NCI-H2171 (cell line): ENCODE data around the gene ADCYAP1R1.

ENCODE experiments used
- DNase-seq: peaks from one replicate; lab custom pipeline; 2025; lab: John Stamatoyannopoulos, UW

Gene ADCYAP1R1

DNA sequence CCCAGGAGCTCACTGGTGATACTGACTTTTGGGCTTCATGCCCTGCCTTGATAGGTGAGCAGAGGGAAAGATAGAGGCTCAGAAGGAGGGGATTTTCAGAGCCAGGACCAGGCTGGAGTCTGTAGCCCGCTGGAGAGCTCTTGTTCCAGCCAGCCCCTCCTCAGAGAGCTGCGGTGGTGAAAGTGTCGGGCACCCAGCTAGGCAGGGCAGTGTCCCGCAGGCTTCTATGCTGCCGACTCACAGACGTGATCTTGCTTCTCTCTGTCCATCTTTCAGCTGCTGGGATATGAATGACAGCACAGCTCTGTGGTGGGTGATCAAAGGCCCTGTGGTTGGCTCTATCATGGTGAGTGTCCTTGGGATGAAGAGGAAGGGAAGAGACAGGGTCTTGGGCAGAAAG lies 35.2 kb downstream of the ADCYAP1R1 start:
- no peak for DNase-seq

DNA sequence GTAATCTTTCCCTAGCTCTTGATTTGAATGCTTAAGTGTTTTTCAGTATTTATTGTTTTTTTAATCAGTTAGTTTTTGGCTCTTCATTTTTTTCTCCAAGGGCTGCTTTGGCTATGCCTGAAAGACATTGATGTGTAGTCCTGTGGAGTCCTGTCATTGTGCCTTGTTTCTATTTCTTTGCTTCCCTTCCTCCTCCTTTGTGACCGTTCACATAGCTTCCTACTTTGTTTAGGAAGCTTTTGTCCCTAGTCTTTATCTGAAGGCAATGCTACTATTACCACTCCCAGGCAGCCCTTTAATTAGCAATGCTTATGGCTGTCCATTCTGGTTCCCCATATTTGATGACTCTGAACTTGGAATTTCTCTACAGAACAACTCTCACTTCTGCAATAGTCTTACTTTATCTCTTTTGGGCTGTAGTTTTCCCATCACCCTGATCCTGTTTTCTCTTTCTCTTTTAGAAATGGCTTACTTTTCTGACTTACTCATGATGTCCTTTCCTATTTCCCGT lies 39.9 kb downstream of the ADCYAP1R1 start:
- no peak for DNase-seq

DNA sequence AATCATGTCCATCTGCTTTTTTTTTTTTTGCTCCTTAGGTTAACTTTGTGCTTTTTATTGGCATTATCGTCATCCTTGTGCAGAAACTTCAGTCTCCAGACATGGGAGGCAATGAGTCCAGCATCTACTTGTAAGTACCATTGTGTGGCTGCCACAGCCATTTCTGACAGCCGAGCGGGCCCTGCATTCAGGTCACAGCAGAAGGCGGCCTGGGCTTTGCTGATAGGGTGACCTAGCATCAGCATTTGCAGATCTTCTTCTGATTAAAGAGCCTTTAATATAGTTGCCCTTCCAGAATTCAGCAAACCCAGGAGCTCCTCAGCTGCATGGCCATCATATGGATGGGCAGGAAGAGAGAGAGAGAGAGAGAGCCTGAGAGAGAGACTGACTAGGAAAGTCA lies 40.5 kb downstream of the ADCYAP1R1 start:
- no peak for DNase-seq

DNA sequence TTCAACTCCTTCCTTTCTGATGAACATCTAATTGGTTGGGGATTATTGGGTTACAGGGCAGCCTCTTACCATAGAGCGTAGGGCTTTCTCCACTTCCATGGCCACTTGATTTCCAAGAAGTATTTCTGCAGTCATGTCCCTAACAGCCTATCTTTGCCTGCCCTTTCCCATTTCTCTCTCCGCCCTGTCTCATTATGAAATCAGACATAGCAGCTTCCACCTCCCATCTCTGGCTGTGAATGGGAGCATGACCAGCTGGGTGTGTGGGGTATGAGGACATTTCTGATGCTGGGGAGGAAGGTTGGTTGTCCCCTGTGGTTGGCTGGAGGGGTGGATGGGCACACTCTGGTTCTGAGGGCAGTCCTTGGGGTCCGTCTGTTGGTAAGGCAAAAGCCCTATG lies 41.2 kb downstream of the ADCYAP1R1 start:
- no peak for DNase-seq

DNA sequence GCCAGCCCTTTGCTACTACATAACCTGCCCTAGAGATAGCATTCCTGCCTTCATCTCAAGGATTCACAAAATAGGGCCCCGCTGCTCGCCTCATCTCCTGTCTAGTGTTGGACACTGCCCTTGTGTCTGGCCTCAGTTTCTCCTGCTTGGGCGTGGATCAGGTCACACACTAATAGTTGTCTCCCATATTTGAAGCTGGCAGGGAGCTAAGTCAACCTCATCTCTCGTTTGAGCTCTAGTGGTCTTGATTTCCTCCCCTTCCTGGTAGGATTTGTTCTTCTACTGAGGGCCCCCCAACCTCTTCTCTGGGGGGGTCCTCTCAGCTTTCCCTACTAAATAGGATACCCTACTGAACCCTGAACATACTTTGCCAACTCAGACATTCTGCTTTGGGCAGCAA lies 42.2 kb downstream of the ADCYAP1R1 start:
- DNase-seq: no peak

DNA sequence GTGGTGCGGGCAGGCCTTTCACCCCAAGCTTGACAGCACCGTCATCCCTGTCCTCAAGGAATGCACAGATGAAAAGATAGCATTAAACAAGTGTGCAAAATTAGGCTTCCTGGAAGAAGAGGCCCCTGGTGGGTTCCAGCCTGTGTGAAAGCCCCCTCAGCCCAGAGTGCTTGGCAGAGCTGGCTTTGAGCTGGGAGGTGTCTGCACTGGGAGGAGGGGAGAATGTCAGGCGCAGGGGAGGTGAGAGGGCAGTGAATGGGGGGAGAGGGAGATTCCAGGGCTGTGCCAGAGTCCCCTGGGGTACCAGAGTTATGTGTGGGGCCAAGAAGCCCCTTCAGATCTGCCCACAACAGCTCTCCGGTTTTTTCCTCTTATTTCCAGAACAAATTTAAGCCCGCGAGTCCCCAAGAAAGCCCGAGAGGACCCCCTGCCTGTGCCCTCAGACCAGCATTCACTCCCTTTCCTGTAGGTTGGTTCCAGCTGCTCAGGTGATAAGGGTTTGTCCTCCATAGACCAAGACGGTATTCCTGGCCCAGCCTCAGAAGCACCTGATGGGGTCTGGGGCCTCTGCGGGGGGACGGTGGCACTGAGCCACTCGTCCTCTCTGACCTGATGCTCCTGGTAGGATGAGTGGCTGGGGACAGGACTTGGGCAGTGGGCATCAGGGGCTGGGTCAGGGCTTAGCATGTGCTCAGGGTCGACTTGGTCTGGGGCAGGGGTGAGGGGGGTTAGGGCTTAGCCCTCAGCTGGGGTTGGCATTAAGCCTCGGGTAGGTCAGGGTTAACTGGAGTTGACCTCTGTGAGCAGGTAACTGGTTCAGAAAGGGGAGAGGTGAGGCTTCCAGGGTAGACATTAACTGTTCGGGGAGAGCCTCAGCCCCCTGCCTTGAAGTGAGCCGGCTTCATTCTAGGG lies 43.4 kb downstream of the ADCYAP1R1 start:
- no peak for DNase-seq

DNA sequence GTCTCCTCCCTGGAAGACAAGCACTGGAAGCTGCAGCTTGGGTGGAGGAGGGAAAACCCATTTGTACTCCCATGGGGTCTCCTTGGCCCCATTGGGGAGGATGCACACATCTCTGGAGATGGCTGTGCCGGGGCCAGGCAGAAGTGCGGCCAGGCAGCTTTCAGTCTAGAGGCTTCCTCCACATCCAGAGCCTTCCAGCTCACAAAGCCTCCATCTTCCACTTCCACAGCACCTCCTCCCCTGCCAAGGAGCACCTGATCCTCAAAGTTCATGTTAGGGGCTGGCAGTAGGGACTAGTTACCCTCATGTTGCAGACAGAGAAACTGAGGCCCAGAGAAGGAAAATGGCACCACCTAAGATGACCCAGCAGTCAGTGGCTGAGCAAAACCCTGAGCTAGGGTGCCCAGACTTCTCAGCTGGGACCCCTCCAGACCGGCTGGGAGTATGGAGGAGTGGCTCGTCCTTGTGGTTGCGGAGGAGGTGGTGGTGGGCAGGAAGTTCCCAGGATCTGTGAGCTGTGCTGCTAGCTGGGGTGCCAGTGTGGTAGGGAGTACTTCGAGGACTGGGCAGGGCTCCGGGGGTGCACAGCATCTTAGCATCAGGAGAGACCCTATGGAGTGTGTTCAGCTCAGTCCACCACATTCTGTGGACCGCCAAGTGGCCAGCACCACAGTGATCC lies 44.2 kb downstream of the ADCYAP1R1 start:
- no peak for DNase-seq

DNA sequence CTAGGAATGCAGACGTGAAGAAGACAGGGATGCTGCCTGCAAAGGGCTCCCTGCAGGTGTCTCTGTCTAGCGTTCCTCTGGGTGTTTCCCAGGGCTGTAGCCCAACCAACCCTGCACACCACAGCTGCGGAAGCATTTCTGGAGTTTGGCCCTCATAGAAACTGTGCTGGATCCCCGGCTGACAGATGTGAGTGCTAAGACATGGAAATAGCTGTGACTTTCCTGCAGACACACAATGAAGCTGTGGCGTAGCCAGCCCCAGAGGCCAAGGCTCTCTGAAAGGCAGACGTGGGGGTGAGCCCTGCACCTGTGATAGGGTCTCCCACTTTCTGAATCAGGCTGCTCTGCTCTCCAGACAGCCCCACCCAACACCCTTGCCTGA lies 44.8 kb downstream of the ADCYAP1R1 start:
- no peak for DNase-seq

DNA sequence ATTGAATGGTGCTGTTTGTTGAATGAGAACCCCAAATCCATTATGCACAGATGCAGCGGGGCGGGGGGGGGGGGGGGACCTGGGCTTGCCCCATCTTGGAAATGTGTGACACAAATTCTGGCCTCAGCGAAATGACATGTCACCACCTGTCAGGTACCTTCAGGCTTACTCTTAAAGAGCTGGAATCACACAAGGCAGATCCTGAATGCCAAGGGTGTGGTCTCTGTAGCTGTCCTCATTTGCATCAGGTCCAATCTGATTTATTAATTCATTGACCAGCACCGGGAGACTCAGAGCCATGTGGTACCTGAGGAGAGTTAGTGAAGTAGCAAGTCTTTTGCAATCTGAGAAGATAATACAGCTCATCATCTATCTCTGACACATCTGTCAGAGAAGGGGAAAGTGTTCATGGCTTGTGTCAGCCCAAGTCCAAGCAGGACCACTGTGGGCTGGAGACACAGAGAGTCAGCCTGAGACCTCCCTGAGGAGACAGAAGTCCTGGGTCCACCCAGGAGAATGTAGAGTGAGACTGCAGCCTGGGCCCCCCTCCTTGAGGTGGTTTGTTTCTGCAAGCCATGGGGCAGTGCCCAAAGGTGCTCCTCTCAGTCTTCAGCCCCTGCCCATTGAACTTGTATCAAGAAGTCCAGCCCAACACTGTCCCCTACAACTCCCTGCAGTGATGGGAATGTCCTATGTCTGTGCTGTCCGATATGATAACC lies 46.7 kb downstream of the ADCYAP1R1 start:
- DNase-seq: no peak

DNA sequence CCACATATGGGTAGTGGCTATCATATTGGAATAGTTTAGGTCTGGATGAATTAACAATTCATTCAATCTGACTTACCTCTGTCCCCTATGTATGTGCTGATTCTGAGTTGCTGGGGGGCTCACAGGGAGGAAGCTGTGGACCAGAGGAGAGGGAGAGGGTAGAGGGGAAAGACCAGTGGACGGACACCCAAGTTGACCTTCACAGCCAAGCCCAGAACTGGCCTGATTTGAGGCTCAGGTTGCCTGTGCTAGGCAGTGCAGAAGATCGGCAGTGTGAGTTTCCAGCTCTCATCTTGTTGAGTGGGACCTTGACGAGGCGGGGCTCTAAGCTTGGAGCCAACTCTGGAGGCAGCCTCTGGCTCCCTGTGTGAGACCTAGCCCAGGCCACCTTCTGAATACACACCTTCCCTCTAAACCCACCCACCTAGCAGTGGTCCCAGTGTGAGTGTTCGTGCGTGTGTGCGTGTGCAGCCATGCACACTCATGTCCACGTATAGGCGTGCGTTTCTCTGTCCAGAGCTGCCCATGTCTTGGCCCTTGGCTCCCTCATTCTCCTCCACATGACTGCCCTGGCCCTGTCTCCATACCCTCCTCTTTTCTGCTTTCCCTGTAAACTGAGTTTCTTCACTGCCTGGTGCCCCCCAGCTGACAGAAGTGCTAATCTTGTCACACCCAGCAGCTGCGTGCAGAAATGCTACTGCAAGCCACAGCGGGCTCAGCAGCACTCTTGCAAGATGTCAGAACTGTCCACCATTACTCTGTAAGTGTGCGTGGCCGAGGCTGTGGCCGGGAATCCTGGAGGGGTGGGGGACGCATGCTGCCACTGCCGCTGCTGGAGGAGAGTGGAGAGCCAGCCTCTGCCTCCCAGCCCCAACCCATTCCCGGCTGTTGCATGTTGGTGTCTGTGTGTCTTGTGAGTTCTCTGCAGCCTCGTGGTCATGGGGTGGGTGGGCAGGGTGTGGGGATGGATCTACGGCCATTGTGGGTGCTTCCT lies 47.6 kb downstream of the ADCYAP1R1 start:
- DNase-seq: no peak

DNA sequence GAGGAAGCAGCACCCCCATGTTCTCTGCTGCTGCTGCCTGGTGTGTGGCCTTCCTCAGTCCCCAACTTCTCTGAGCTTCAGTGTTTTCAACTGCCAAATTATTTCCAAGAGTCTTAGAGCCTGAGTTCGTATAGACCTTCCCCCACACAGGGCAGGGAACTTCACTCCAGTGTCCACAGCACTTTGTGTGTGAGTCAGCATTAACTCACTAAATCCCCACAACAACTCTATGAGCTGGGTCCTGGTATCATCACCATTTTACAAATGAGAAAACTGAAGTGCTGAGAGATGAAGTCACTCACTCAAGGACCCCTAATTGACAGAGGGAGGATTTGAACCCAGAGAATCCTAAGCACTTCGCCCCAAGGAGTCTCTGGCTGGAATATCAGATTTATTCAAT lies 48.3 kb downstream of the ADCYAP1R1 start:
- DNase-seq: no peak

DNA sequence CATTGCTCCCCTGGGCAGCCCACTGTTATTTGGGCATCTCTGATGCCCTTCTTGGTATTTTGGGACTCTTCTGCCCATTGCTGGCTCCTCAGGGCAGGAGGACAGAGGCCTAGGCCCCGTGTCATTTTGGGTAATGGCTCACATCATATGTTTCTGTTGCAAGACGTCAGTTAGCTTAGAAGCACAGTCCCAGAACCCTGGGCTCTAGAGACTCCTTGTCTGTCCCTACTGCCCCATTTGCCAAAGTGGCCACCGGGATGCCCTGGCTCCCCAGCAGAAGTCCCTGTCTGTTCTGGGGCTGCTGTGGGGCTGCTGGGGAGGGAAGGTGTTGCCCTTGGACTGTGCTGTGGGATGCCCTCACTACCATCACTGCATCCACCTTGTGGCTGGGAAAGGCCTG lies 48.8 kb downstream of the ADCYAP1R1 start:
- DNase-seq: no peak

DNA sequence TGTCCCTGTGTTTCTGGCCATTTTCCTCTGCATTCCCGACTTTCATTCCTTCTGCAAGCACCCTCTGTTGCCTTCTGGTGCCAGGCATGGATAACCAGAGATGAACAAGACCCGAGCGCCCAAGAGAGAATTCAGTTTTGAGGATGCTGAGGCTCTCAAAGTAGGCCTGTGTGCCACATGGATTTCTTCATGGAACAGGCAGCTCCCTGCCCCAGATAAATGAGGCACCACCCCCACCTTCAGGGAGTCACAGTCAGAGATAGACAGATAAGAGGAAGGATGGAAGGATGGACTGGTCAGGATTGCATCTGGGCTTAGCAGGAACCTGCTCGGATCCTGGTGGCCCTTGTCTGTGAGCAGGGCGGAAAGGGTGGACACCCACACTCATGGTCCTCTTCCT lies 49.4 kb downstream of the ADCYAP1R1 start:
- DNase-seq: no peak

DNA sequence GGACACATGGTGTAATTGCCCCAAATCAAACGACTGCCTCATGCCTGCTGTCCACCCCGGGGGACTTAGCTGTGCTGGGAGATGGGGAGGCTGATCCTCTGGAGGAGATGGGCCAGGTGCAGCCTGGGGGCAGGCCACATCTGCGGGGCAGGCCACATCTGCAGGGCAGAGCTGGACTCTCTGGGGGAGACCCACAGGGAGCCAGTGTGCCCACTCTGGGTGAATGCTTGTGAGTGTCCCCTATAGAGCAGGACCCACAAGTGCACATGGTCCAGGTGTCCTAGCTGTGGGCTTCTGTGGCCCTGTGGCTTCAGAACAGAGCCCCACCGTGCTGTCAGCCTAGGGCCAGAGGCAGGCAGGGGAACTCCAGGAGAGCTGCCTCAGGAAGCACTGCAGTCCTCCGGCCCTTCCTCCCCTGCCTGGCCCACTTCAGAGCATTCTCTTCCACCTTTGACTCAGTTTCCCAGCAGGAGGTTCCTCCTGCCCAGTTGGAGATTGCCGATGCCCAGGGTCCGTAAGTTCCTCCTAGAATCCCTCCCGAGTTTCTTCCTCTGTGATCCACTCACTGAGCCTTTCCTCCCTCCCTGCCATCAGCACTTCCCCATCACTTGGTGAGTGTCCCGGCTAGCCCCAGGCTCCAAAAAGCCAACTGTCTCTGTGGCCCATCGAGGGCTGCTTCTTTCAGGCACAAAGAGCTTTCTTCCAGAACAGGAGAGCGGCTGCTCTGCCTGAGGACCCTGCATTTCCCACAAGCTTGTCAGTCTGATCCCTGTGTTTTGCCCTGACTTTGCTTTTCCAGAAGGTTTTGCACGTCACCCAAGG lies 50.3 kb downstream of the ADCYAP1R1 start:
- DNase-seq: no peak

DNA sequence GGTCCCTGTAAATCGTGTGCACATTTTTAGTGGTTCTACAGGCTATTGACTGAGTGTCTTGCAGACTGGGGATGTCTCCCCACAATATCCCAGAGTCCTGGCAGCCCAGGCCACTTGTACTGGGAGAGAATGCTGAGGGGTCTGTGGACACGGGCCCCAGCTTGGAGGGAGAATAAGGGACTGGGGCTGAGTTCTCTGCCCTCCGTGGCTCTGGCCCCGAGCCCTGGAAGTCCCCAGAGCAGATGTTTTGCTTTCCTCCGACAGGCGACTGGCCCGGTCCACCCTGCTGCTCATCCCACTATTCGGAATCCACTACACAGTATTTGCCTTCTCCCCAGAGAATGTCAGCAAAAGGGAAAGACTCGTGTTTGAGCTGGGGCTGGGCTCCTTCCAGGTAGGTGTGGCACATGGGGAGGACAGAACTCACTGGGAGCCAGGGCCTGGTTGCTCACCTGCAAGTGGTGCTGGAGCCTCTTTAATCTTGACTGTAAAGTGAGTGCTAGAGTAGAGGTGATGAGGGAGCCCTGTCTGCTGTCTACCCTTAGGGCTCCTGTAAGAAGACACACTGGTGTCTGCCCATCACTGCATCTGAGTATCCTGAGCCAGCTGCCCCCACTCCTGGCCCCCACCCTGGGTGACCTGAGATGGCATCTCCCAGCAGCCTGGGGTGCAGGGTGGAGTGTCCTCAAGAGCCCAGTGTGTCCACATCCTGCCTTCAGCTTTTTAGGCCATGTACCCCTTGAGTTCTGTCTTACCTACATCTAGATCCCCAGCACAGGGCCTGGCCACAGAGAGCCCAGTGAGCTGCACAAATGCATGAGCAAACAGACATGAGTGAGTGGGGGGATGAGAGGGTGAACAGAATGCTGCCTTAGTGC lies 51.1 kb downstream of the ADCYAP1R1 start:
- DNase-seq: no peak

DNA sequence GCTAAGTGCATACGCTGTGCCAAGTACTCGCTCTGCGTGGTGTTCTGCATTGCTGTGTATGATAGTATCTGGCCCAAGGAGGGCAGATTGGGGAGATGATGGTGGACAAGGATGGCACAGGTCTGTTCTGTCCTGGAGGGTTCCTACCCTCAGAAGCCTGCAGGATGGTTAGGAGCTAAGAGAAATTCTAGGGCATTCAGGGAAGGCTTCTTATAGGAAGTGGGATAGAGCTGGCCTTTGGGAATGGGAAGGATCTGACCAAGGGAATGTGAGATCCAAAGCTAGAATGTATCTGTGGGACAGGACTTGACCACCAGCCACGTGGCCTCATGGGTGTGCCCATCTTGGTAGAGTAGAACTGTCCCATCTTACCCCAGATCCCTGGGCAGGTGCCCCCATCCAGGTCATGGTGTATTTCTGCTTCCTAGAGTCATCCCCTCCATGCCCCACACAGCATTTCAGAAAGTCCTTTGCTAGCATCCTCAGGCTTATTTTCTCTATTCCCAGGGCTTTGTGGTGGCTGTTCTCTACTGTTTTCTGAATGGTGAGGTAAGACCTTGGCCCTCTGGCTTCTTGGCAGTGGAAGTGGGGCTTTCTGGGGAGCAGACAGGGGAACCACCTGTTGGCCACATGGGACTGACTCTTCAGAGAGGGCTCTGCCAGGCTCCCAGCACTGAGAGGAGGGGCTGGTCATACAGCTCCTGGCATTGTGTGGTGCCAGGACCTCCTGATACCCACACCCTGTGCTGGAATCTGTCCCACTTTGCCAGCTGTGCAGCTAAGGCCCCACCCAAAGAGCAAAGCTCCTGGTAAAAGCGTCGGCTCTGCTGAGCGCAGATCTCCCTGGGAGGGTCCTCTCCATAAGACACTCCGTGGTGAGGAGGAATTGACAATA lies 52.5 kb downstream of the ADCYAP1R1 start:
- no peak for DNase-seq

DNA sequence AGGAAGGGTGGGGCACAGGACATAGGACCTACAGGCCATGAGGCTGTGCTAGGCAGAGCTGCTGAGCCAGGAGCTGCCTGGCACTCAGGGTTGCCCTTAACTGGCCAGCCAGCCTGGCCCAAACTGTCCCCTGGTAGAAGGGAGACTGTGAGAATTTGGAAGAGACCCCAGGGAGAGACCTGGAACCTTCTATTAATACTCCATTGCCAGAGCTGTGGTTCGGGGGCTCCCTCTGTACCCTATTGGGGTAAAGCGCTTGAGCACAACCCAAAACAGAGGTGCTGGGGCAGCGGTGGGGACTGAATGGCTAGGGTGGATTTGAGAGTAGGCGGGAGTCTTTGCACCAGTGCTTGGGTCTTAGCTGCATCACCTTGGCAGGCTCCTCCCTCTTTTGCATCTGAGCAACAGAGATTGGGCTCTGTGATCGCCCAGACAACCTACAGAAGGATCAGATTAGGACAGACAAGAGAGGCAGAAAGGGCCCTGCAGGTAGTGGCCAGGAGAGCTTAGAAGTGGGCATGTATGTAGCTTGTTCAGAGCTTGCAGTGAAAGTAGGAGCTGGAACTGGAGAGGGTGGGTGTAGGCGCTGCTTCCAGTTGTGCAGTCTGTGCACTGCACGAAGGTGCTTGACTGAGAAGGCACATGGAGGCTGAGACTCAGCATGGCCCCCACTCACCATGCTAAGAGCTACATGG lies 53.3 kb downstream of the ADCYAP1R1 start:
- DNase-seq: no peak
